HEK293 (cell line): ENCODE measurements around the gene VSIR.

ENCODE experiments used
- YY1 ChIP-seq: fragments of 450-650 bp; formaldehyde crosslinking; IDR thresholded peaks from 2 replicates; pipeline ENCODE4 v1.5.1; 2018; ENCODE audit warnings: missing biosample characterization, missing genetic modification characterization
- ZBTB7A ChIP-seq: fragments of 450-650 bp; formaldehyde crosslinking; IDR thresholded peaks from 2 replicates; pipeline ENCODE4 v1.5.1; 2016; ENCODE audit warnings: low read depth, missing biosample characterization, missing genetic modification characterization
- TF ChIP-seq, protein P1 (sequence below): fragments of 450-650 bp; formaldehyde crosslinking; IDR thresholded peaks from 2 replicates; pipeline ENCODE4 v1.5.1; 2016; ENCODE audit warnings: missing biosample characterization, missing genetic modification characterization
- TF ChIP-seq, protein P2 (sequence below): fragments of 450-650 bp; formaldehyde crosslinking; IDR thresholded peaks from 2 replicates; pipeline ENCODE4 v1.5.1; 2016; ENCODE audit warnings: missing biosample characterization, missing genetic modification characterization, low read depth

DNA sequence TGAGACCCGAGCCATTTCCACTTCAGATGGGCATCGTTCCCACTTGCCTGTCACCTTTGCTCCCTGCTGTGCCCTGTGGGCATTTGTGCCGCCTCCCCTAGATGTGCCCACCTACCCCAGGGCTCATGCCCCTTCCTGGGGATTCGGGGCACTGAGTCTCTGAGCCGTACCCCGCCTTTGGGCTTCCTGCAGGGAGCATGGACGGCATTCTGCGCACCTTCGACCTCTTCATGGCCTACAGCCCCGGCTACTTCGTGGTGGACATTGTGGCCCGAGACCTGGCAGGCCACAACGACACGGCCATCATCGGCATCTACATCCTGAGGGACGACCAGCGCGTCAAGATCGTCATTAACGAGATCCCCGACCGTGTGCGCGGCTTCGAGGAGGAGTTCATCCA is 36.3 kb upstream of the VSIR start:
- TF ChIP-seq ZBTB7A (tag by site-specific recombination) (no peak), YY1 (tag by site-specific recombination) (no peak)
- TF ChIP-seq, protein P1, sequence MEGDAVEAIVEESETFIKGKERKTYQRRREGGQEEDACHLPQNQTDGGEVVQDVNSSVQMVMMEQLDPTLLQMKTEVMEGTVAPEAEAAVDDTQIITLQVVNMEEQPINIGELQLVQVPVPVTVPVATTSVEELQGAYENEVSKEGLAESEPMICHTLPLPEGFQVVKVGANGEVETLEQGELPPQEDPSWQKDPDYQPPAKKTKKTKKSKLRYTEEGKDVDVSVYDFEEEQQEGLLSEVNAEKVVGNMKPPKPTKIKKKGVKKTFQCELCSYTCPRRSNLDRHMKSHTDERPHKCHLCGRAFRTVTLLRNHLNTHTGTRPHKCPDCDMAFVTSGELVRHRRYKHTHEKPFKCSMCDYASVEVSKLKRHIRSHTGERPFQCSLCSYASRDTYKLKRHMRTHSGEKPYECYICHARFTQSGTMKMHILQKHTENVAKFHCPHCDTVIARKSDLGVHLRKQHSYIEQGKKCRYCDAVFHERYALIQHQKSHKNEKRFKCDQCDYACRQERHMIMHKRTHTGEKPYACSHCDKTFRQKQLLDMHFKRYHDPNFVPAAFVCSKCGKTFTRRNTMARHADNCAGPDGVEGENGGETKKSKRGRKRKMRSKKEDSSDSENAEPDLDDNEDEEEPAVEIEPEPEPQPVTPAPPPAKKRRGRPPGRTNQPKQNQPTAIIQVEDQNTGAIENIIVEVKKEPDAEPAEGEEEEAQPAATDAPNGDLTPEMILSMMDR (tag by site-specific recombination), result no peak
- TF ChIP-seq, protein P2, sequence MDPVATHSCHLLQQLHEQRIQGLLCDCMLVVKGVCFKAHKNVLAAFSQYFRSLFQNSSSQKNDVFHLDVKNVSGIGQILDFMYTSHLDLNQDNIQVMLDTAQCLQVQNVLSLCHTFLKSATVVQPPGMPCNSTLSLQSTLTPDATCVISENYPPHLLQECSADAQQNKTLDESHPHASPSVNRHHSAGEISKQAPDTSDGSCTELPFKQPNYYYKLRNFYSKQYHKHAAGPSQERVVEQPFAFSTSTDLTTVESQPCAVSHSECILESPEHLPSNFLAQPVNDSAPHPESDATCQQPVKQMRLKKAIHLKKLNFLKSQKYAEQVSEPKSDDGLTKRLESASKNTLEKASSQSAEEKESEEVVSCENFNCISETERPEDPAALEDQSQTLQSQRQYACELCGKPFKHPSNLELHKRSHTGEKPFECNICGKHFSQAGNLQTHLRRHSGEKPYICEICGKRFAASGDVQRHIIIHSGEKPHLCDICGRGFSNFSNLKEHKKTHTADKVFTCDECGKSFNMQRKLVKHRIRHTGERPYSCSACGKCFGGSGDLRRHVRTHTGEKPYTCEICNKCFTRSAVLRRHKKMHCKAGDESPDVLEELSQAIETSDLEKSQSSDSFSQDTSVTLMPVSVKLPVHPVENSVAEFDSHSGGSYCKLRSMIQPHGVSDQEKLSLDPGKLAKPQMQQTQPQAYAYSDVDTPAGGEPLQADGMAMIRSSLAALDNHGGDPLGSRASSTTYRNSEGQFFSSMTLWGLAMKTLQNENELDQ, result no peak
